Measurements from ENCODE around the gene PITPNC1. TPM values are rescaled to one million over a fixed set of nuclear protein-coding genes. Genes with fewer than 3 reads are reported as not detected.
"Not testable (repeated sequence)": the region's sequence is repeated elsewhere in the genome, so short reads cannot be mapped to it uniquely, and the experiment has no call there.

PITPNC1 gene
- polyA plus RNA-seq, 12 donors = 8.8 to 23.8 (median 13.2) TPM; not detected in 1

DNA sequence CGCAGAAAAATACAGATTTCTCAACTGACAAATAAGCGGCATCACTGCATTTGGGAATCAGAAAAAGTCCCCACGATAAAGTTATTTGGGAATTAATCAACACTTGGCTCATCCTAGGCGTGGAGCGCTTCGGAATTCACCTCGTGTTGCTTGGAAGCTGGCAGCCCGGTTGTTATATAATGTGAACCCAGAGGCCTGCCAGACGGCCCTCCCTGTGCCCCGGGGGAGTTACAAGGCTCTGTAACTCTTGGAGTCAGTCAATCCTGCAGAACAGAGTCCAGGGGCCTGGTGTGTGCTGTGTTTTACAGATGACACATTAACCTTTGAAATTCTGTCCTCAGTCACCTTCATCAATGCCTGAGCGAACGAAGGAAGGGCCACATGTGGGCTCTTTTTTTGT lies 111.1 kb downstream of the PITPNC1 start:
- DNase-seq = no peak

DNA sequence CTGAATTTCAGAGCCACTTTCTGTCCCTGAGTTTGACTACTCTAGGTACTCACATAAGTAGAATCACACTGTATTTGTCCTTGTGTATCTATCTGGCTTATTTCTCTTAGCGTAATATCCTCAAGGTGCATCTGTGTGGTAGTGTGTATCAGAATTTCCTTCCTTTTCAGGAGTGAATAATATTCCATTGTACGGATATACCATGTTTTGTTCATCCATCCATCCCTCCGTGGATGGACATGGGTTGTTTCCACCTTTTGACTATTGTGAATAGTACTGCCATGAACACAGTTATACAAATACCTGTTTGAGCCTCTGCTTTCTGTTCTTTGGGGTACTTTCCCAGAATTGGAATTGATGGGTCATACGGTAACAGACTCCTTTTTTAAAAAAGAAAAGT lies 111.7 kb downstream of the PITPNC1 start:
- DNase-seq = no peak

DNA sequence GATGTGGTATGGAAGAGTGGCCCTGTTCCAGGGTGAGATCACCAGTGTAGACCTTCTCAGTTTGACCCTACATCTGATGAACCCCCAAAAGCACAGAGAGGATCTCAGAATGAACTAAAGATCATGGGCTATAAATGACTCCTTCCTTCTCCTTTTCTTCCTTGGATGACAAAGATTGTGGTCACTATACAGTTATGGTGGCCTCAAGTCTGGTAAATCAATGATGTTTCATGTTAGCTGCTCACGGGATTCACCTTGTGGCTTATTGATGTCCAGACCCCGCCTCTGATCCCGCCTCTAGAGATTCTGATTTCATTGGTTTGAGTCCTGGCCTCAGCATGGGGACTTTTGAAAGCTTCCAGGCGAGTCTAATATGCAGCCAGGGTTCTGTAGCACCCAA lies 112.2 kb downstream of the PITPNC1 start:
- no peak for DNase-seq

DNA sequence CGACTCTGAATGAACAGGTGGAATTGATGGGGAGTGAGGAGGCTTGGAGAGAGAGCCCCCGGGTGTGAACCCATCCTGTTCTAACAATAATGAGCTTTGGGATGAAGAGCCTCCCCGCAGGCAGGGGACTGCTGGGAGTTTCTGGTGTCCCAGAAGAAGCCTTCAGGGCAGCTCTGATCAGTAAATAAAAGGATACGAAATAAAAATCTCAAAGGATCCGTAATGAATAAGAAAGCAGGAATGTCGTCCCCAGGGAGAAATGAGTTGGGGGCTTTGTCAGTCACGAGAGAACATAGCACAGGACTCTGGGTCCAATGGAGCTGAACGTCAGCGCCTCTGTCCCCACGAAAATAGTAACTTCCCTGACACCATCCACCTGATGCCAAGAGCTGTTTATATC lies 113.4 kb downstream of the PITPNC1 start:
- DNase-seq = no peak

DNA sequence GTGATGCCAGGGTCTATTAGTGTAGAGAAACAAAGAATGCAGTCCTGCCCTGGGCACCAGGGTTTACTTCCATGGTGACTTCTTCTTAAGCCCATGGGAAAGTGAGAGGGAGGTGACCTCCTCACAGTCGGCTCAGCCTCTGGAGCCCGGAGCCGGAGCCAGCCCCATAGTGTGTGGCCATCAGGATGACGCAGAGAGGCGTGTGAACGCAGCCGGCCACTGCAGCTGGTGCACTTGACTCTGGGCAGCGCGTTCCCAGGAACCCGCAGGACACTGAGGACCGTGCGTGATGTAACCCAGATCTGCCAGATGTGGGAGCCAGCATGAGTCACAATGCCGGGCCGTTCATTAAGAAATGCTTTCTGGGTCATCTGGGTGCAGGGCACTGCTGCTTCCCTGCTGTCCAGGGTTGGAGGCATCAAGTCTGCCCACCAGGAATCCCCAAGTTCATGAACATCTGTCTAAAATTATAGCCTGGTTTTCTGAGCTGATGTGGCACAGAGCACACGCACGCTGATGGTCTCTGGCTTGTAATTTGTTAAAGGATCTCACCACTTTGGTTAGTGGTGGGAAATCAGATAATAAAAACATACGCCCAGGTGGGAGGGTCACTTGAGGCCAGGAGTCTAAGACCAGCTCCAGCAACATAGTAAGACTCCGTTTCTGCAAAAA lies 114.1 kb downstream of the PITPNC1 start:
- peak; percentile 63 for DNase-seq

DNA sequence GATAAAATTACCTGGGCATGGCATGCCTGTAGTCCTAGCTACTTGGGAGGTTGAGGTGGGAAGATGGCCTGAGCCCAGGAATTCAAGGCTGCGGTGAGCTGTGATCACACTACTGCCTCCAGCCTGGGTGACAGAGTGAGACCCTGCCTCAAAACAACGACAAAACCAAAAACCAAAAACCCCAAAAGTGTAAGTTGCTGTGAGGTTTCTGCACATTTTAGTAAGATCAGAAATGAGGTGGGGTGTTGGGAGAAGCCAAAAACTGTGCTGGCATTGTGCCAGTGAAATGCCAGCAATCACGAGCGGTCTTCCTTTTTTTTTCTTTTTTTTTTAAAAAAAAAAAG lies 114.6 kb downstream of the PITPNC1 start:
- no peak for DNase-seq

DNA sequence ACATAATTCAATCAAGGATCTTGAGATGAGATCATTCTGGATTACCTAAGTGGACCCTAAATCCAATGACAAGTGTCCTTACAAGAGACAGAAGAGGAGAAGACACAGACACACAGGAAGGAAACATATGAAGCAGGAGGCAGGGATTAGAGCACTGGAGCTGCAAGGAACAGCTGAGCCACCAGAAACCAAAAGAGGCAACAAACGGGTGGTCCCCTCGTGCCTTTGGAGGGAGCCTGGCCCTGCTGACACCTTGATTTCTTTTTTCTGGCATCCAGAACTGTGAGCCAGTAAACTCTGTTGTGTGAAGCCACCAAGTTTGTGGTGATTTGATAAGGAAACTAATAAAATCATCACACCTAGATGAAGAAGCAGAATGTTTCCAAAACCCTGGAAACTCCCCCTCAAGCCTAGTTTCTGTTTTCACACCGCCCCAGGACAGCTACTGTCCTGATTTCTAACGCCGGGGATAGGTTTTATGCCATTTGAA lies 115.2 kb downstream of the PITPNC1 start:
- no peak for DNase-seq

DNA sequence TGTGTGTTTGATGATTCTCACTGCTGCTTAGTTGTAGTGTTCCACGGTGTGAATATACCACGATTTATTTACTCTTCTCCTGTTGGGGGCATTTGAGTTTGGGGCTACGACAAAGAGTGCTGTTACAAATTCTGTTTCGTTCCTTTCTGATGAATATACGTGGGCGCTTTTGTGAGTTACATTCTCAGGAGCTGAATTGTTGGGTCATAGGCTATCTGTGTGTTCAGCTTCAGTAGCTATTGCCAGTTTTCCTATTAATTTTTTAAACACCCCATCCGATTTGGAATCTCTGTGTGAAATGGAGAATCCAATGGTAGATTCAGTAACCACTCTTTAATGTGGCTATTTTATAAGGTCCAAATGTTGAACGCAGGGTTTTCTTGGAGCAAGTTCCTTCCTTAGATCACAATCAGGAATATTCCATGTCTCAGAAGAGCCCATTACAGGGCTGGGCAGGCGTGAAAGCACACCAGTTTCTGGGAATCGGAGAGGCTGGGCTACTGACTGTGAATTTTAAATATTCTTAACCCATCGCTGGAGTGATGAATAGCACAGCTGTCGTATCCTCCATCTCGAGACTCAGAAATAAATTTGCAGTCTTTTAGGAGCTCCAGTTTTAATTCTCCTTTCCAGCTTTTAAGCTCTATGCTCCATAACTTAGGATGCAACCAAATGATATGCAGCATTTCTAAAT lies 115.9 kb downstream of the PITPNC1 start:
- DNase-seq = no peak

DNA sequence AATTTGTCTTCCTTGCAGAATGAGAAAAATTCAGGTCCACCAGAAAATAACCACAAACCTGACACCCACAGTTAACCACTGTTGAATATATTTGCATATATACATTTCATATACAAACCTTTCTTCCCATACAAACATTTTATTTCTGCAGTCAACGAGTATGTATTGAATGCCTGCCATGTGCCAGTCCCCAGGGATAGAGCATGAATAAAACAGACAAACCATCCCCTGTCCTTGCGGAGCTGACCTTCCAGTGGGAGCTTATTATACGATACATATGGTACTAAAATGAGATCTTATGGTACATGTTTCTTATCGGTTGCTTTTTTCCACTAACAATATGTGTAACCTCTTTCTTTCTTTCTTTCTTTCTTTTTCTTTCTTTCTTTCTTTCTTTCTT lies 116.7 kb downstream of the PITPNC1 start:
- DNase-seq = no peak

DNA sequence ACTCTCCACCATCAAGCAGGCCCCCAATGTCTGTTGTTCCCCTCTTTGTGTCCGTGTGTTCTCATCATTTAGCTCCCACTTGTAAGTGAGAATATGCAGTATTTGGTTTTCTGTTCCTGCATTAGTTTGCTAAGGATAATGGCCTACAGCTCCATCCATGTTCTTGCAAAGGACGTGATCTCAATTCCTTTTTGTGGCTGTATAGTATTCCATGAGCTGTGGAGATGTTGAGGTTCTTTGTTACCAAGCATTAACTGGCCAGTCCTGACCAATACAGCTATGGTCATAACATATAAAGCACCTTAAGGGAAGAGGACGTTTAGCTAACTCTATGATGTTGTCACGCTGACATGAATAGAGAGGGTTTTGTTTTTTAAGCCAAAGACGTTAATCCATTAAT lies 118.5 kb downstream of the PITPNC1 start:
- not testable (repeated sequence) for DNase-seq

DNA sequence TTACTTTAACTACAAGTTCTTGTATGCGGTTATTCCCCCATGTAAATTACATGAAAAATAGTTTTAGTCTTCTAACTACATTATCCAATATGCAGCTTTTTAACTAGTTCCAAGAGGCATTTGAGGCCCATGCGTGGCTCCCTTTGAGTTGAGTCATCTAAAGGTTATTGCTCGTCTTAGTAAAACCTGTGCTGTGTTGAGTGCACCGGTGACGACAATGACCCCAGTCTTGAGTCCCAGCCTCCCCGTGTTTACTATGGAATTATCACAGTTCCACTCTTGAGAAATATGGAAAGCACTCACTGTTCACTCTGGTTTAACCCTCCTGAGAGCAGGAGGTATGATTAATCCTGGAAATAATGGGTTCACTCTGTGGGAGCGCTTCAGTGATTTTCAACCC lies 119.2 kb downstream of the PITPNC1 start:
- no peak for DNase-seq

DNA sequence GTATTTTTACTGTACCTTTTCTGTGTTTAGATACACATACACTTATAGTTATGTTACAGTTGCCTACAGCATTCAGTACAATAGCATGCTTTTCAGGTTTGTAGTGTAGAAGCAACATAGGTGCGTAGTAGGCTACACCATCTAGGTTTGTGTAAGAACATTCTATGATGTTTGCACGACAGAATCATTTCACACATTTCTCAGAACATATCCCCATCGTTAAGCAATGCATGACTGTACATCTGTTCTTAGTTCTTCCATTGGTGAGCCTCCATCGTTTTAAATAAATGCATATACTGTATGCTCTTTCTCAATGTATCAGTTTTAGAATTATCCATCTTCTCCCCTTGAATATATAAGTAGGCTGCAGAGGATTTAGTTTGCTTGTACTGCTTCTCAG lies 122.6 kb downstream of the PITPNC1 start:
- DNase-seq = no peak

DNA sequence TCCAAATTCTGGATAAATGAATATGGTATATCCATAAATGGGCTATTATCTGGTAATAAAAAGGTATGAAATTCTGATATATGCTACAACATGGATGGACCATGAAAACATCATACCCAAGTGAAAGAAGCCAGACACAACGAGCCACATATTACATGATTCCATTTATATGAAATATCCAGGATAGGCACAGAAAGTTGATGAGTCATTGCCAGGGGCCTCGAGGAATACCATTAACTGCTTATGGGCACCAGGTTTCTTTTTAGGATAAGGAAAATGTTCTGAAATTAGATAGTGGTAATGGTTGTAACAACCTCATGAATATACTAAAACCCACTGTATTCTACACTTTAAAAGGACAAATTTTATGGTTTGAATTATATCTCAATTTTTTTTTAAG lies 123.2 kb downstream of the PITPNC1 start:
- no peak for DNase-seq

DNA sequence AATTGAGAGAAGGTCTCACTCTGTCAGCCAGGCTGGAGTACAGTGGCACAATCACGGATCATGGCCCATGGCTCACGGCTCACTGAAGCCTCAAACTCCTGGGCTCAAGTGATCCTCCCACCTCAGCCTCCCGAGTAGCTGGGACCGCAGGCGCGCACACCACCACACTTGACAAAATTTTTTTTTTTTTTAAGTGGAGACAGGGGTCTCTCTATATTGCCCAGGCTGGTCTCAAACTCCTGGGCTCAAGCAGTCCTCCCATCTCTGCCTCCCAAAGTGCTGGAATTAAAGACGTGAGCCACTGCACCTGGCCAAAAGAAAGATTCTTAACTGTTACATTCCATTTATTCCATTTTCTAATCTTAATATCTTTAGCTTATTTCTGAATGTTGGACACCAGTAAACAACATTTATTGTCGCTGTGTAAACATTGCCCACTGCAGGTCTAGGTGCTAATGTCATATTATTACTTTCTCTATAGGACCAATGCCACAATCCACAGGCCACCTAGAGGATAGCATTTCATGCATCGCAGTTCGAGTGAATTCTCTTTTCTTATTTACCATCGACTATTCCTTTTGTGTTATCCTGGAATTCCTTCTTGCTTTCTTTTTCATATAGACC lies 123.7 kb downstream of the PITPNC1 start:
- no peak for DNase-seq

DNA sequence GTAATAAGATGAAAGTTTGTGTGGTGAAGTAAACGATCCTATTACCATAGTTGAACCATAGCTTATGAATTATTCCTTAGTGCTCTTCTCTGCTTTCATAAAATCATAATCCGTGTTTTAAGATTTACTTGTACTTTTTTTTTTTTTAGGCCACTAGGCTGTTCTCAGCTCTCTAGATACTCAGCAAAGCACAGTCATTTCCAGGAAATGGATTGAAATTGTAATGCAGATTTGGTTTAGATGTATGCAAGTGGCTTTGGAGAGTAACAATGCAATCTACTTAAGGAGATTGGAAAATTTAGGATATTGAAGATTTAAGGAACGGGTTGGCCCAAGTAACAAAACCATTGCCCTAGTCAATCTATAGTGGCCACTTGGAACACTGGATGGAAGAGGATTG lies 125.1 kb downstream of the PITPNC1 start:
- DNase-seq = no peak

DNA sequence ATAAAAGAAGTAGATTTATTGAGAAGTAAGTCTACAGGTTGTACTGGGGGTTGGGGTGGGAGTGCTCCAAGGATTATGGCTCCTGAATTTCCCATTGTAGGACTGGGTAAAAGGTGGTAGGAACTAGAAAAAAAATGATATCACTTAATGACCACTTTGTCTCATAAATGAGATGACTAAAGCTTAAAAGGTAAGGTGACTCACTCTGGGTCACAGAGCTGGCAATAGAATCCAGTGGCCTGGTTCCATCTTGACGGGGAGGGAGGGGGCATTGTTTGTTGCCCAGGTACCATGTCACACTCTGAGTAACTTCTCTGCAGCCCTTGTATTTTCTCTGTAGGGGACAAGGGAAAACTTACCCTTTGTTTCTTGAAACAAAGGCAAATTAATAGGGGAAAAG lies 126.1 kb downstream of the PITPNC1 start:
- DNase-seq = no peak

DNA sequence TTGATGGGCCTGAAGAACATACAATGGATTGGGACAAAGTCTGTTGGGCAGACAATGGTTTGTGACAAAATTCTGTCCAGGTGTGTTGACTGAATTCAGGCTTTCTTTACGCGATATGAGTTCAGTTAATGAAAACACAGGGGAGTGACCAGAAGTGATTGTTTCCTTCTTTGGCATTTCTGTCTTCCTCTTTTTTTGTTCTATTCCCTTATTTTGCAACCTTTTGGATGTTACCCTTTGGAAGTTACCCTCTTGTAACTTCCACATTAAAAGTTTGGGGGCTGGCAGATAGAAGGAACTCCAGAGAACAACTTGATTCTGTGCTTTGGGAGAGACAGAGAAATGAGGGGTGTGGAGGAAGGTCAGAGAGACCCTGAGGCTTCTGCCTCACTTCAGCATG lies 126.7 kb downstream of the PITPNC1 start:
- DNase-seq = no peak

DNA sequence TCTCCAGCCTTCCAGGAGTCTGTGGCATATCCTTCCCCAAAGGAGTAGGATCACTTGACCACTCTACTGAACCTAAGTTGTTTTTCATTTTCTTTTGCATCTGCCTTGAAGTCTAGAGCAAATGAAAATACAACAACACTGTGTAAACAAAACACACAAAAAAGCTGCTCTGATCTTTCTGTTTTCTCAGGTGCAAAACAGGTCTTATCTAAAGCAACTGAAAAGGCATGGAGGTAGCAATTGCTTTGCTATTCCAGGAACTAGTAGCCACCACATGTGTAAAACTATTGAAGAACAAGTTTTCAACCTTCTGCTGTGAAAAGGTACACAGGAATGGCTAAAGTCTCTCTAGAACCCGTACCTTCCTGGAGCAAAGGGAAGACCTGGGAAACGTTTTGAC lies 127.1 kb downstream of the PITPNC1 start:
- DNase-seq = no peak

DNA sequence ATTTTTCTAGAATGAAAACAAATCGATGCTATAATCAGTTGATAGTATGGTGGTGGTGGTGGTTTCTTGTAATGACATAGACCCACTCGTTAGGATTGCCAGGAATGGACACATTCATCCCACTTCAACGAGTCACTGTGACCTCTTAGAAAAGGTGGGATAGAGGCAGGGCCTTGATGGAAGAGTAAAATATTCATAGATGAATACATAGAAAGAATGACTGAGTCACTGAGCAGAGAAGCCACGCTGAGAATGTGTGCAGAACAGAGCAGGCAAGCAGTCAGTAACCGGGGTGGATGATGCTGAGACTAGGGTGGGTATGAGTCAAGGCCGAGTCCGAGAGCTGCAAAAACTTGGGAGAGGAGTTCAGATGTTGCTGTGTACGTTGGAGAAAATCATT lies 129.9 kb downstream of the PITPNC1 start:
- DNase-seq = no peak

DNA sequence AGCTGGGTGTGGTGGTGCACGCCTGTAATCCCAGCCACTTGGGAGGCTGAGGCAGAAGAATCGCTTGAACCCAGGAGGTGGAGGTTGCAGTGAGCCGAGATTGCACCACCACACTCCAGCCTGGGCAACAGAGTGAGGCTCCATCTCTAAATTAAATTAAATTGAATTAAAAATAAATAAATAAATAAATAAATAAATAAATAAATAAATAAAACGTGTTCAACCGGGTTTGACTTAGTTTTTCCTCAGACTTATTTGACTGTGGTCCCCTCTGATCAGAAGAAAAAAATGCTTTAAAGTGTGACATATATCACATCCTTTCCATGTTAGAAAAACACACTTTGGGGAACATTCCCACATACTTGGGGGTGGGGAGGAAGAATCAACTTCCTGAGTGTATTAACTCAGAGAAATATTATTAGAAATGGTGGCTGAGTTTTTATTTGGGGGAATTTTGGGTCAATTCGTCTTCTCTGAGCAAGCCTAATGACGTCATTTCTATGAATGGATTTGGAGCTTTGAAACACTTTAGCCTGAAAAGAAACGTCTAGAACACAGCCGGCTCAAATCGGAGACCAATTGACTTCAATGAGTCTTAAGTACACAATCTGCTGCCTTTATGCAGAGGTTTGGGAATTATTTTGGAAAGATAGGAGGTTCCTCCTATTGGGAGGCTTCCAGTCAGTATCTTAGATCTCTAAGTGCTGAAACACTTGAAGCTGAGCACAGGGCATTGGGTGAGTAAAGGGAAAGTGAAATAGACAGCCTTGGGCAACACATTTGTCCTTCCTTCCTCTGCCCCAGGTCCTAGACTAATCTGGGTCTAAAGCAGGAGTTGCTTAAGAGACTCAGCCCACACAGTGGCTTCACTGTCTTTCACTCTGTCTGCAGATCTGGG lies 132.6 kb downstream of the PITPNC1 start:
- DNase-seq = no peak

DNA sequence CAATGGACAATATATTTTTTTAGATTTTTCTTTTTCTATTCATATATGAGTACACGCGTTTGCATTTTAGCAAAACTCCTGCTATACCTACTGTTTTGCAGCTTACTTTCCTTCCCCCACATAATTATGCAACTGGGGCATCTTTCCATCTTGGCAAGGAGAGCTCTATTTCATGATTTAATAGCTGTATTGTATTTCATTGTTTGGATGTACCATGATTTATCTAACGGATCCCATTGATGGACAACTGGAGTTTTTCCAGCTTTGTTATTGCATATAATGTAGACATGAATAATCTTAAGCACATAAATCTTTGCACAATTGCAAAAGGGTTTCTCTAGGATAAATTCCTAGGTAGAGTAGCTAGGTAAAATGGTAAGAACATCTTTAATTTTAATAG lies 133.9 kb downstream of the PITPNC1 start:
- no peak for DNase-seq

DNA sequence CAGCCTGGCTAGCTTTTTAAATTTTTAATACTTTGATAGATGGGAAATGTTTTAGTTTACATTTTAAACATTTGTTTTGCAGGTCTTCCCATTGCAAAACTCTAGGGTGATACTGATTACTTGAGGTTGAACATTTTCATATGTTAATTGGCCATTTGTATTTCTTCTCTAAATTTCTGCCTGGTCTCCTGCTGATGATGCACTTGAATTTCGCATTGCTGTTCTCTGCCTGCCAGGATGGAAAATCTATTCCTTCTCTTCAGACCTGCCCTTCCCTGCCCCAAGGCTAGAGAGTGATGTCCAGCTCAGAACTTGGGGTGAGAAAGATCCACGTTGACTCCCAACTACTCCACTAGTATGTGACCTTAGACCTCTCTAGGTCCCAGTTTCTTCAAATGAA lies 134.7 kb downstream of the PITPNC1 start:
- DNase-seq = no peak
